HEK293 (cell line): ENCODE data around the gene UQCC3.

Experiments
- BCL6B ChIP-seq: fragments of 450-650 bp; formaldehyde crosslinking; IDR thresholded peaks from 2 replicates; pipeline ENCODE4 v1.5.1; 2017; ENCODE audit warnings: missing biosample characterization, missing genetic modification characterization
- ELK4 ChIP-seq: IDR thresholded peaks from 2 replicates; pipeline ENCODE4 v1.6.1; 2011; ENCODE audit warnings: mild to moderate bottlenecking, low read depth, low read length, borderline replicate concordance
- HOXC10 ChIP-seq: sonication (generic); formaldehyde crosslinking; IDR thresholded peaks from 2 replicates; pipeline ENCODE4 v1.8.1; 2023; ENCODE audit warnings: mild to moderate bottlenecking, missing genetic modification reagents
- INSM2 ChIP-seq: fragments of 450-650 bp; formaldehyde crosslinking; IDR thresholded peaks from 2 replicates; pipeline ENCODE4 v1.5.1; 2016; ENCODE audit warnings: missing biosample characterization, missing genetic modification characterization
- KLF10 ChIP-seq: fragments of 450-650 bp; IDR thresholded peaks from 2 replicates; pipeline ENCODE4 v1.5.1; 2018; ENCODE audit warnings: missing biosample characterization, mild to moderate bottlenecking, missing genetic modification characterization
- KLF17 ChIP-seq: fragments of 450-650 bp; formaldehyde crosslinking; IDR thresholded peaks from 2 replicates; pipeline ENCODE4 v1.5.1; 2016; ENCODE audit warnings: missing biosample characterization, missing genetic modification characterization
- SP2 ChIP-seq: fragments of 450-650 bp; formaldehyde crosslinking; IDR thresholded peaks from 2 replicates; pipeline ENCODE4 v1.5.1; 2016; ENCODE audit warnings: missing biosample characterization, missing genetic modification characterization
- TCF7L2 ChIP-seq: IDR thresholded peaks from 2 replicates; pipeline ENCODE4 v1.6.1; 2011; ENCODE audit warnings: low read depth, mild to moderate bottlenecking, inconsistent platforms, low read length, moderate library complexity, borderline replicate concordance
- TSHZ1 ChIP-seq: fragments of 450-650 bp; formaldehyde crosslinking; IDR thresholded peaks from 2 replicates; pipeline ENCODE4 v1.5.1; 2016; ENCODE audit warnings: missing biosample characterization, missing genetic modification characterization, borderline replicate concordance
- ZBTB1 ChIP-seq: fragments of 450-650 bp; formaldehyde crosslinking; IDR thresholded peaks from 2 replicates; pipeline ENCODE4 v1.5.1; 2016; ENCODE audit warnings: missing biosample characterization, missing genetic modification characterization
- ZBTB7A ChIP-seq: fragments of 450-650 bp; formaldehyde crosslinking; IDR thresholded peaks from 2 replicates; pipeline ENCODE4 v1.5.1; 2016; ENCODE audit warnings: low read depth, missing biosample characterization, missing genetic modification characterization
- ZNF132 ChIP-seq: fragments of 450-650 bp; formaldehyde crosslinking; IDR thresholded peaks from 2 replicates; pipeline ENCODE4 v1.5.1; 2017; ENCODE audit warnings: missing biosample characterization, missing genetic modification characterization, borderline replicate concordance
- ZNF155 ChIP-seq: fragments of 450-650 bp; formaldehyde crosslinking; IDR thresholded peaks from 2 replicates; pipeline ENCODE4 v1.5.1; 2016; ENCODE audit warnings: missing biosample characterization, missing genetic modification characterization
- ZNF18 ChIP-seq: fragments of 450-650 bp; formaldehyde crosslinking; IDR thresholded peaks from 2 replicates; pipeline ENCODE4 v1.5.1; 2016; ENCODE audit warnings: missing biosample characterization, missing genetic modification characterization
- ZNF23 ChIP-seq: fragments of 450-650 bp; formaldehyde crosslinking; IDR thresholded peaks from 2 replicates; pipeline ENCODE4 v1.5.1; 2016; ENCODE audit warnings: missing biosample characterization, missing genetic modification characterization, borderline replicate concordance
- ZNF24 ChIP-seq: fragments of 450-650 bp; formaldehyde crosslinking; IDR thresholded peaks from 2 replicates; pipeline ENCODE4 v1.5.1; 2016; ENCODE audit warnings: missing biosample characterization, missing genetic modification characterization
- ZNF335 ChIP-seq: fragments of 450-650 bp; formaldehyde crosslinking; conservative IDR thresholded peaks from 2 replicates; pipeline ENCODE4 v1.5.1; 2016; ENCODE audit warnings: missing biosample characterization, missing genetic modification characterization
- ZNF449 ChIP-seq: fragments of 450-650 bp; formaldehyde crosslinking; IDR thresholded peaks from 2 replicates; pipeline ENCODE4 v1.5.1; 2017; ENCODE audit warnings: missing biosample characterization, mild to moderate bottlenecking, missing genetic modification characterization, moderate library complexity
- ZNF510 ChIP-seq: fragments of 450-650 bp; formaldehyde crosslinking; IDR thresholded peaks from 2 replicates; pipeline ENCODE4 v1.5.1; 2018; ENCODE audit warnings: mild to moderate bottlenecking, missing genetic modification characterization, missing biosample characterization; ENCODE audit not compliant: insufficient replicate concordance
- ZNF521 ChIP-seq: fragments of 450-650 bp; formaldehyde crosslinking; IDR thresholded peaks from 2 replicates; pipeline ENCODE4 v1.5.1; 2017; ENCODE audit warnings: missing biosample characterization, mild to moderate bottlenecking, missing genetic modification characterization
- ZNF530 ChIP-seq: fragments of 450-650 bp; formaldehyde crosslinking; IDR thresholded peaks from 2 replicates; pipeline ENCODE4 v1.5.1; 2016; ENCODE audit warnings: low read depth, missing biosample characterization, missing genetic modification characterization
- ZNF692 ChIP-seq: fragments of 450-650 bp; formaldehyde crosslinking; IDR thresholded peaks from 2 replicates; pipeline ENCODE4 v1.5.1; 2016; ENCODE audit warnings: missing biosample characterization, missing genetic modification characterization
- ZNF701 ChIP-seq: fragments of 450-650 bp; formaldehyde crosslinking; IDR thresholded peaks from 2 replicates; pipeline ENCODE4 v1.5.1; 2016; ENCODE audit warnings: missing biosample characterization, missing genetic modification characterization
- ZNF747 ChIP-seq: fragments of 450-650 bp; formaldehyde crosslinking; IDR thresholded peaks from 2 replicates; pipeline ENCODE4 v1.5.1; 2016; ENCODE audit warnings: missing biosample characterization, missing genetic modification characterization
- ZSCAN23 ChIP-seq: fragments of 450-650 bp; formaldehyde crosslinking; IDR thresholded peaks from 2 replicates; pipeline ENCODE4 v1.5.1; 2016; ENCODE audit warnings: missing biosample characterization, missing genetic modification characterization

The UQCC3 gene

GRCh38 chr11:62671608-62672389 is at the start of gene UQCC3, which contains the start of gene LBHD1 (continued):
- no peak for TF ChIP-seq ZNF18 (tag by site-specific recombination)
- TF ChIP-seq ZBTB7A (tag by site-specific recombination): no peak
- no peak; the same call in none of the 2 replicates for TF ChIP-seq ZNF449 (tag by site-specific recombination)
- peak; percentile 61 for TF ChIP-seq SP2 (tag by site-specific recombination)
- no peak for TF ChIP-seq ELK4
- TF ChIP-seq ZNF335 (tag by site-specific recombination): peak; percentile 93
- no peak for TF ChIP-seq ZSCAN23 (tag by site-specific recombination)
- TF ChIP-seq ZNF510 (tag by site-specific recombination): no peak
- peak; percentile 13; the same call in 1 of the 2 replicates for TF ChIP-seq KLF17
- TF ChIP-seq ZNF747 (tag by site-specific recombination): no peak
- no peak for TF ChIP-seq ZNF701 (tag by site-specific recombination)
- peak; percentile 28; the same call in 1 of the 2 replicates for TF ChIP-seq HOXC10 (CRISPR knock-in tag)
- TF ChIP-seq ZNF692 (tag by site-specific recombination): peak; percentile 88
- no peak for TF ChIP-seq ZNF530 (tag by site-specific recombination)
- no peak for TF ChIP-seq ZNF155 (tag by site-specific recombination)
- TF ChIP-seq ZNF521 (tag by site-specific recombination): no peak
- TF ChIP-seq TCF7L2: no peak
- peak; percentile 53; the same call in 1 of the 2 replicates for TF ChIP-seq BCL6B
- no peak for TF ChIP-seq KLF10 (tag by site-specific recombination)
- TF ChIP-seq INSM2 (tag by site-specific recombination): no peak
- TF ChIP-seq TSHZ1 (tag by site-specific recombination): 0 out of 2 replicates have a peak, but pooled peaks have one; percentile 33
- TF ChIP-seq ZBTB1: no peak
- no peak for TF ChIP-seq ZNF23 (tag by site-specific recombination)
- TF ChIP-seq ZNF24 (tag by site-specific recombination): no peak
- no peak for TF ChIP-seq ZNF132 (tag by site-specific recombination)
